Tibial nerve (tissue), 4 donors: ENCODE results near the gene MMEL1. TPM values are rescaled to one million over a fixed set of nuclear protein-coding genes. Genes with fewer than 3 reads are reported as not detected.

Source experiments
- DNase-seq, 2 donors: peaks; one replicate each; pipeline ENCODE4 v3.0.0-alpha.2; 2019; ENCODE audit warnings: low spot score in 2 of 2
- H3K27ac ChIP-seq, 4 donors: fragments of 200-600 bp; sonication (generic) in 3 of 4; one replicate each; pipeline ENCODE4 v1.5.1; 2017 to 2019; ENCODE audit warnings: mild to moderate bottlenecking in 1 of 4
- H3K27me3 ChIP-seq, 2 donors: fragments of 200-600 bp; sonication (generic) in 1 of 2; one replicate each; pipeline versions ENCODE4 v1.5.1 to v1.6.0; 2017 to 2019
- H3K36me3 ChIP-seq, 3 donors: fragments of 200-600 bp; sonication (generic); one replicate each; pipeline ENCODE4 v1.5.1; 2018 to 2019
- H3K4me1 ChIP-seq, 4 donors: fragments of 200-600 bp; sonication (generic) in 3 of 4; one replicate each; pipeline ENCODE4 v1.5.1; 2017 to 2019
- H3K4me3 ChIP-seq, 4 donors: fragments of 200-600 bp; sonication (generic) in 3 of 4; one replicate each; pipeline ENCODE4 v1.5.1; 2017 to 2019; ENCODE audit warnings: mild to moderate bottlenecking in 1 of 4, moderate library complexity in 1 of 4
- H3K9me3 ChIP-seq, 4 donors: fragments of 200-600 bp; sonication (generic) in 3 of 4; one replicate each; pipeline ENCODE4 v1.5.1; 2017 to 2019
- EP300 ChIP-seq, 2 donors: sonication (generic); formaldehyde crosslinking; IDR thresholded peaks; one replicate each; pipeline ENCODE4 v1.6.1; 2017; ENCODE audit warnings: antibody characterized with exemption in 2 of 2, mild to moderate bottlenecking in 1 of 2
- POLR2A ChIP-seq, 2 donors: fragments of 450-650 bp; IDR thresholded peaks; one replicate each; pipeline ENCODE4 v1.6.1; 2017; ENCODE audit warnings: antibody characterized with exemption in 2 of 2, mild to moderate bottlenecking in 2 of 2, moderate library complexity in 2 of 2
- WGBS, 2 donors: methylation state at CpG; one replicate each; pipeline ENCODE4 v1.1.5; 2018; 5-methylcytosine and 5-hydroxymethylcytosine counted together
- total RNA-seq, 4 donors: library from RNA; depleted of rRNA; stranded (reverse); fragments of >200 nt; gene quantifications; one replicate each; pipeline ENCODE4 v1.1.0, GENCODE V29; 2016
- TF ChIP-seq, protein P1 (sequence below), 5 experiments: fragments of 200-600 bp in 3 of 5; fragments of 450-650 bp in 2 of 5; sonication (generic) in 3 of 5; IDR thresholded peaks; one replicate each; pipeline ENCODE4 v1.5.1; 2016 to 2019; ENCODE audit warnings: antibody characterized with exemption in 5 of 5, mild to moderate bottlenecking in 3 of 5, moderate library complexity in 2 of 5

MMEL1 gene
- total RNA-seq, 4 donors from 2014 or later, result 0.21 to 2.2 TPM; not detected in 2

GRCh38 chr1:2584686-2585317 lies 48.0 kb downstream of the MMEL1 start:
- Histone ChIP-seq H3K4me3 (peak overlapping the region; percentile 55 to 96 (median 88)), H3K27me3 (no peaks in the 10 kb centered on the region), H3K27ac (peak overlapping the region; percentile 94 to 100 (median 98)), H3K36me3 (peaks cover 0 to 16% (median 0%) of the 10 kb centered on the region in 3 donors), H3K4me1 (peaks cover 0 to 39% (median 21%) of the 10 kb centered on the region in 4 donors), H3K9me3 (no peaks in the 10 kb centered on the region)
- WGBS, 2 donors, result 19 to 26% methylated on average over 11 to 12 of the region's 12 CpGs
- no peak for TF ChIP-seq POLR2A (IDR thresholded peaks at IDR 0.05)
- TF ChIP-seq EP300 (IDR thresholded peaks at IDR 0.05), result no peak
- no peak for DNase-seq

- Histone ChIP-seq H3K27me3 (no peaks in the 10 kb centered on the region), H3K4me3 (no peak overlapping the region), H3K36me3 (peaks cover 0 to 7% (median 0%) of the 10 kb centered on the region in 3 donors), H3K4me1 (peaks cover 0 to 39% (median 21%) of the 10 kb centered on the region in 4 donors), H3K27ac (peak overlapping the region in 2 of 4 donors; percentile 15 to 20), H3K9me3 (no peaks in the 10 kb centered on the region)
- 65 to 69% methylated on average over 14 of the region's 14 CpGs for WGBS, 2 donors
- no peak for DNase-seq
- TF ChIP-seq, protein P1, sequence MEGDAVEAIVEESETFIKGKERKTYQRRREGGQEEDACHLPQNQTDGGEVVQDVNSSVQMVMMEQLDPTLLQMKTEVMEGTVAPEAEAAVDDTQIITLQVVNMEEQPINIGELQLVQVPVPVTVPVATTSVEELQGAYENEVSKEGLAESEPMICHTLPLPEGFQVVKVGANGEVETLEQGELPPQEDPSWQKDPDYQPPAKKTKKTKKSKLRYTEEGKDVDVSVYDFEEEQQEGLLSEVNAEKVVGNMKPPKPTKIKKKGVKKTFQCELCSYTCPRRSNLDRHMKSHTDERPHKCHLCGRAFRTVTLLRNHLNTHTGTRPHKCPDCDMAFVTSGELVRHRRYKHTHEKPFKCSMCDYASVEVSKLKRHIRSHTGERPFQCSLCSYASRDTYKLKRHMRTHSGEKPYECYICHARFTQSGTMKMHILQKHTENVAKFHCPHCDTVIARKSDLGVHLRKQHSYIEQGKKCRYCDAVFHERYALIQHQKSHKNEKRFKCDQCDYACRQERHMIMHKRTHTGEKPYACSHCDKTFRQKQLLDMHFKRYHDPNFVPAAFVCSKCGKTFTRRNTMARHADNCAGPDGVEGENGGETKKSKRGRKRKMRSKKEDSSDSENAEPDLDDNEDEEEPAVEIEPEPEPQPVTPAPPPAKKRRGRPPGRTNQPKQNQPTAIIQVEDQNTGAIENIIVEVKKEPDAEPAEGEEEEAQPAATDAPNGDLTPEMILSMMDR (IDR thresholded peaks at IDR 0.05), result no peak
- no peak for TF ChIP-seq POLR2A (IDR thresholded peaks at IDR 0.05)
- no peak for TF ChIP-seq EP300 (IDR thresholded peaks at IDR 0.05)
Measured at GRCh38 chr1:2583871-2584351, 48.9 kb downstream of the MMEL1 start.

DNA sequence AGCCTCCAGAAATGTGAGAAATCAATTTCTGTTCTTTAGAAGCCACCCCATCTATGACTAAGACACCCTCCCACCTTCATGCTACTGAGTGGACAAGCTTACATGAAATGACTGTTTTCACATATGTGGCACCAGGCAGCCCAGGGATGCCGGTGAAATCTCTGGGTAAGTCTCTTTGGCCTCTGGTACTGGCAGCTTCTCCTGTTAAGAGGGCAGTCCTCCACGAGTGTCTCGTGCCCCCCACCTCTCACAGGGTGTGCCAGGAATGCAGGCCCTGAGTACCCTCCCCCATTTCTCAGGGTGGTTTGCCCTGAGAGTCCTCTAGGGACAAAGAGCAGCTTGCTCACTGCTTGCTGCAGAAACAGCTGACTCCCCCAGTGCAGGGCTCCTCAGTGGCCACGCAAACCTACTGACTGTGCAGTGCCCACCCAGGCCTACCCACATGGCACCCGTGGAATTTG lies 49.5 kb downstream of the MMEL1 start:
- 64 to 90% methylated on average over 2 to 5 of the region's 5 CpGs for WGBS, 2 donors
- no peak for TF ChIP-seq POLR2A (IDR thresholded peaks at IDR 0.05)
- TF ChIP-seq, protein P1 (IDR thresholded peaks at IDR 0.05), result no peak
- no peak for TF ChIP-seq EP300 (IDR thresholded peaks at IDR 0.05)

GRCh38 chr1:2582391-2582790 lies 50.4 kb downstream of the MMEL1 start:
- Histone ChIP-seq H3K9me3 (no peaks in the 10 kb centered on the region), H3K27ac (no peak overlapping the region), H3K4me1 (peaks cover 0 to 37% (median 25%) of the 10 kb centered on the region in 4 donors), H3K36me3 (no peaks in the 10 kb centered on the region), H3K4me3 (no peak overlapping the region), H3K27me3 (no peaks in the 10 kb centered on the region)
- TF ChIP-seq, protein P1 (IDR thresholded peaks at IDR 0.05), result no peak
- no peak for TF ChIP-seq POLR2A (IDR thresholded peaks at IDR 0.05)
- TF ChIP-seq EP300 (IDR thresholded peaks at IDR 0.05), result no peak
- no peak for DNase-seq
- 68 to 72% methylated on average over 7 of the region's 7 CpGs for WGBS, 2 donors

More for the DNA sequence above, 49.5 kb downstream of the MMEL1 start:
- Histone ChIP-seq H3K9me3 (no peaks in the 10 kb centered on the region), H3K27ac (peak overlapping the region in 1 of 4 donors; percentile 15), H3K27me3 (no peaks in the 10 kb centered on the region), H3K4me3 (no peak overlapping the region), H3K36me3 (peaks cover 0 to 1% (median 0%) of the 10 kb centered on the region in 3 donors), H3K4me1 (peaks cover 0 to 39% (median 26%) of the 10 kb centered on the region in 4 donors)
- no peak for DNase-seq

GRCh38 chr1:2580691-2581090 lies 52.1 kb downstream of the MMEL1 start:
- Histone ChIP-seq H3K27ac (no peak overlapping the region), H3K27me3 (no peaks in the 10 kb centered on the region), H3K4me1 (peaks cover 0 to 37% (median 26%) of the 10 kb centered on the region in 4 donors), H3K36me3 (no peaks in the 10 kb centered on the region), H3K4me3 (no peak overlapping the region), H3K9me3 (no peaks in the 10 kb centered on the region)
- WGBS, 2 donors, result 91 to 92% methylated on average over 10 of the region's 10 CpGs
- TF ChIP-seq EP300 (IDR thresholded peaks at IDR 0.05) (no peak), POLR2A (IDR thresholded peaks at IDR 0.05) (no peak)
- TF ChIP-seq, protein P1 (IDR thresholded peaks at IDR 0.05), result no peak
- DNase-seq, result no peak
